GM23338 (cell line): ENCODE results near the gene APP. TPM values are rescaled to one million over a fixed set of nuclear protein-coding genes. Genes with fewer than 3 reads are reported as not detected.

ENCODE experiments used
- ATAC-seq: fragments of 200-7000 bp; cut with Tn5 transposase; 3 replicates; pipeline ENCODE4 v1.9.1; 2020
- DNase-seq: peaks from one replicate; pipeline ENCODE4 v3.0.0-alpha.2; 2015; ENCODE audit warnings: low spot score
- H2AFZ ChIP-seq: fragments of 200-600 bp; sonication (generic); 2 replicates; pipeline ENCODE4 v1.8.0; 2016; ENCODE audit warnings: antibody characterized with exemption, mild to moderate bottlenecking, moderate library complexity
- H3F3A ChIP-seq: fragments of 200-600 bp; sonication (generic); replicated peaks from 2 replicates; pipeline ENCODE4 v1.8.0; 2017; ENCODE audit warnings: antibody characterized with exemption, mixed run types, low read depth
- H3K27ac ChIP-seq: fragments of 200-600 bp; sonication (generic); 2 replicates; pipeline ENCODE4 v1.6.1; 2016; ENCODE audit warnings: low read depth
- H3K27me3 ChIP-seq: fragments of 200-600 bp; sonication (generic); 2 replicates; pipeline ENCODE4 v1.8.0; 2016; ENCODE audit warnings: mild to moderate bottlenecking, mixed run types, moderate library complexity; ENCODE audit not compliant: insufficient read depth
- H3K36me3 ChIP-seq: fragments of 200-600 bp; sonication (generic); 2 replicates; pipeline ENCODE4 v1.8.0; 2016; ENCODE audit warnings: mild to moderate bottlenecking; ENCODE audit not compliant: insufficient read depth
- H3K4me1 ChIP-seq: fragments of 200-600 bp; sonication (generic); 2 replicates; pipeline ENCODE4 v1.8.0; 2016; ENCODE audit warnings: mild to moderate bottlenecking, moderate library complexity; ENCODE audit not compliant: insufficient read depth
- H3K4me2 ChIP-seq: fragments of 200-600 bp; sonication (generic); 2 replicates; pipeline ENCODE4 v1.7.1; 2017; ENCODE audit warnings: mixed run types
- H3K4me3 ChIP-seq: fragments of 200-600 bp; sonication (generic); 2 replicates; pipeline ENCODE4 v1.6.1; 2016; ENCODE audit warnings: mixed run types
- H3K79me2 ChIP-seq: fragments of 200-600 bp; sonication (generic); replicated peaks from 2 replicates; pipeline ENCODE4 v1.8.0; 2017; ENCODE audit warnings: mild to moderate bottlenecking; ENCODE audit not compliant: insufficient read depth
- H3K9me2 ChIP-seq: fragments of 200-600 bp; sonication (generic); 2 replicates; pipeline ENCODE4 v1.8.0; 2017; ENCODE audit not compliant: insufficient read depth
- H4K20me1 ChIP-seq: fragments of 200-600 bp; sonication (generic); replicated peaks from 2 replicates; pipeline ENCODE4 v1.8.0; 2017; ENCODE audit warnings: mild to moderate bottlenecking; ENCODE audit not compliant: insufficient read depth
- H3K27ac Mint-ChIP-seq: 2 replicates; pipeline ENCODE4 v1.8.0; 2020; ENCODE audit warnings: inconsistent platforms, mild to moderate bottlenecking, moderate library complexity, mixed read lengths
- H3K27me3 Mint-ChIP-seq: 3 replicates; pipeline ENCODE4 v1.8.0; 2022; ENCODE audit warnings: low read depth, mild to moderate bottlenecking, moderate library complexity, mixed read lengths, inconsistent platforms; ENCODE audit not compliant: insufficient read depth, poor library complexity
- H3K36me3 Mint-ChIP-seq: 3 replicates; pipeline ENCODE4 v1.8.0; 2021; ENCODE audit warnings: low read depth, mild to moderate bottlenecking, inconsistent platforms, moderate library complexity, mixed read lengths
- H3K4me1 Mint-ChIP-seq: 3 replicates; pipeline ENCODE4 v1.8.0; 2020; ENCODE audit warnings: mild to moderate bottlenecking, inconsistent platforms, mixed read lengths
- H3K4me3 Mint-ChIP-seq: 3 replicates; pipeline ENCODE4 v1.8.0; 2021; ENCODE audit warnings: moderate library complexity, mild to moderate bottlenecking, inconsistent platforms, mixed read lengths
- H3K9me3 Mint-ChIP-seq: 3 replicates; pipeline ENCODE4 v1.8.0; 2020; ENCODE audit warnings: moderate library complexity, mild to moderate bottlenecking, inconsistent platforms, mixed read lengths
- CREB1 ChIP-seq: fragments of 250-450 bp; sonication (Bioruptor Pico); IDR thresholded peaks from 2 replicates; pipeline ENCODE4 v1.5.0; 2020; ENCODE audit warnings: low read depth, mild to moderate bottlenecking, moderate library complexity
- ETS1 ChIP-seq: IDR thresholded peaks from 2 replicates; pipeline ENCODE4 v1.6.1; 2016; ENCODE audit warnings: antibody characterized with exemption
- EZH2 ChIP-seq: fragments of 200-600 bp; sonication (generic); IDR thresholded peaks from one replicate; pipeline ENCODE4 v1.8.0; 2017; ENCODE audit warnings: antibody characterized with exemption, mild to moderate bottlenecking, low read depth; ENCODE audit not compliant: unreplicated experiment
- JUNB ChIP-seq: IDR thresholded peaks from one replicate; pipeline ENCODE4 v1.6.1; 2016; ENCODE audit warnings: antibody characterized with exemption; ENCODE audit not compliant: unreplicated experiment
- NANOG ChIP-seq: IDR thresholded peaks from 2 replicates; pipeline ENCODE4 v1.6.1; 2016; ENCODE audit warnings: antibody characterized with exemption, borderline replicate concordance
- POLR2AphosphoS5 ChIP-seq: IDR thresholded peaks from 2 replicates; pipeline ENCODE4 v1.6.1; 2016; ENCODE audit warnings: antibody characterized with exemption, low read depth
- REST ChIP-seq: IDR thresholded peaks from one replicate; pipeline ENCODE4 v1.6.1; 2018; ENCODE audit warnings: antibody characterized with exemption; ENCODE audit not compliant: unreplicated experiment
- STAT1 ChIP-seq: IDR thresholded peaks from one replicate; pipeline ENCODE4 v1.6.1; 2016; ENCODE audit warnings: antibody characterized with exemption; ENCODE audit not compliant: unreplicated experiment
- ZNF114 ChIP-seq: fragments of 250-450 bp; sonication (Bioruptor Pico); IDR thresholded peaks from 2 replicates; pipeline ENCODE4 v1.5.0; 2020; ENCODE audit warnings: mild to moderate bottlenecking, moderate library complexity
- ZNF331 ChIP-seq: fragments of 250-450 bp; sonication (Bioruptor Pico); IDR thresholded peaks from 2 replicates; pipeline ENCODE4 v1.5.0; 2020; ENCODE audit warnings: low read depth, mild to moderate bottlenecking, moderate library complexity
- ZNF462 ChIP-seq: fragments of 250-450 bp; sonication (Bioruptor Pico); IDR thresholded peaks from 2 replicates; pipeline ENCODE4 v1.5.0; 2020; ENCODE audit warnings: mild to moderate bottlenecking, moderate library complexity
- polyA plus RNA-seq: library from polyadenylated mRNA; unstranded; fragments of >200 nt; fragmentation: Nextera tagmentation; extraction: Ambion mirVana; gene quantifications from 2 replicates; pipeline ENCODE4 v1.2.1, GENCODE V29; 2016
- total RNA-seq: library from RNA; depleted of rRNA; stranded (reverse); fragments of >200 nt; shearing (Covaris generic); gene quantifications from 2 replicates; pipeline ENCODE4 v1.2.3, GENCODE V29; 2014
- TF ChIP-seq, protein P1 (sequence below), 2 experiments: fragments of 200-600 bp in 1 of 2; sonication (generic) in 1 of 2; conservative IDR thresholded peaks; 2 replicates each; pipeline versions ENCODE4 v1.5.1 to v1.6.1; 2016 to 2017; ENCODE audit warnings: antibody characterized with exemption in 2 of 2, low read depth in 2 of 2, mild to moderate bottlenecking in 2 of 2, moderate library complexity in 1 of 2

The APP gene
- total and polyA plus RNA-seq, 2 experiments from 2014 or later, result 69.4 to 444 TPM

GRCh38 chr21:26070822-26071425 is 99.6 kb downstream of the APP start:
- Histone ChIP-seq H4K20me1 (no peaks in the 10 kb centered on the region; the same call in none of the 2 replicates), H3K4me3 (peak overlapping the region; percentile 2; the same call in 1 of the 2 replicates), H3K27me3 (no peaks in the 10 kb centered on the region), H2AFZ (no peak overlapping the region), H3K9me2 (no peaks in the 10 kb centered on the region), H3K4me1 (peaks cover 95% of the 10 kb centered on the region), H3K36me3 (no peaks in the 10 kb centered on the region), H3F3A (no peaks in the 10 kb centered on the region), H3K27ac (peak overlapping the region; percentile 67), H3K4me2 (peak overlapping the region; percentile 19), H3K79me2 (peaks cover 100% of the 10 kb centered on the region)
- Mint-ChIP-seq H3K27me3 (peaks cover 4% of the 10 kb centered on the region), H3K36me3 (no peaks in the 10 kb centered on the region), H3K4me3 (peak overlapping the region; percentile 21; the same call in 1 of the 3 replicates), H3K9me3 (no peaks in the 10 kb centered on the region), H3K4me1 (peaks cover 85% of the 10 kb centered on the region), H3K27ac (peak overlapping the region; percentile 76)
- ATAC-seq, result peak; percentile 64
- TF ChIP-seq ETS1, result no peak
- TF ChIP-seq ZNF331 (CRISPR knock-in tag), result no peak
- TF ChIP-seq, protein P1, sequence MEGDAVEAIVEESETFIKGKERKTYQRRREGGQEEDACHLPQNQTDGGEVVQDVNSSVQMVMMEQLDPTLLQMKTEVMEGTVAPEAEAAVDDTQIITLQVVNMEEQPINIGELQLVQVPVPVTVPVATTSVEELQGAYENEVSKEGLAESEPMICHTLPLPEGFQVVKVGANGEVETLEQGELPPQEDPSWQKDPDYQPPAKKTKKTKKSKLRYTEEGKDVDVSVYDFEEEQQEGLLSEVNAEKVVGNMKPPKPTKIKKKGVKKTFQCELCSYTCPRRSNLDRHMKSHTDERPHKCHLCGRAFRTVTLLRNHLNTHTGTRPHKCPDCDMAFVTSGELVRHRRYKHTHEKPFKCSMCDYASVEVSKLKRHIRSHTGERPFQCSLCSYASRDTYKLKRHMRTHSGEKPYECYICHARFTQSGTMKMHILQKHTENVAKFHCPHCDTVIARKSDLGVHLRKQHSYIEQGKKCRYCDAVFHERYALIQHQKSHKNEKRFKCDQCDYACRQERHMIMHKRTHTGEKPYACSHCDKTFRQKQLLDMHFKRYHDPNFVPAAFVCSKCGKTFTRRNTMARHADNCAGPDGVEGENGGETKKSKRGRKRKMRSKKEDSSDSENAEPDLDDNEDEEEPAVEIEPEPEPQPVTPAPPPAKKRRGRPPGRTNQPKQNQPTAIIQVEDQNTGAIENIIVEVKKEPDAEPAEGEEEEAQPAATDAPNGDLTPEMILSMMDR (conservative IDR thresholded peaks at IDR 0.05; ENCODE audit: low read depth in 2 of 2), result no peak
- TF ChIP-seq EZH2, result no peak
- TF ChIP-seq CREB1 (CRISPR knock-in tag), result no peak
- no peak for TF ChIP-seq ZNF462 (CRISPR knock-in tag)
- no peak for TF ChIP-seq JUNB
- no peak for TF ChIP-seq NANOG
- no peak for TF ChIP-seq REST
- no peak for TF ChIP-seq POLR2AphosphoS5
- TF ChIP-seq STAT1, result no peak
- TF ChIP-seq ZNF114, result no peak
- peak; percentile 67 for DNase-seq
